Stimulated activated CD8-positive, alpha-beta memory T cell treated with anti-CD3 and anti-CD28 coated beads, Interleukin-15, amount 100 ng/mL, for 4 hours (primary cell): ENCODE data around the gene MEIS2.

ENCODE experiments used
- DNase-seq, 2 donors: peaks; one replicate each; pipeline ENCODE4 v3.0.0-alpha.2; 2020; ENCODE audit warnings: low read depth in 2 of 2

The MEIS2 gene

GRCh38 chr15:36936613-36937012, 163.7 kb downstream of the MEIS2 start:
- DNase-seq: no peak

GRCh38 chr15:36933255-36933990, 166.9 kb downstream of the MEIS2 start:
- no peak for DNase-seq

- DNase-seq: no peak
These were observed 168.3 kb downstream of the MEIS2 start for GRCh38 chr15:36932070-36932469.

- DNase-seq: no peak
These were observed 168.9 kb downstream of the MEIS2 start for GRCh38 chr15:36931434-36931833.

- DNase-seq: no peak
These were observed 173.9 kb downstream of the MEIS2 start for GRCh38 chr15:36926427-36926825.

GRCh38 chr15:36925653-36926426, 174.5 kb downstream of the MEIS2 start:
- DNase-seq: no peak

- no peak for DNase-seq
These were observed 175.3 kb downstream of the MEIS2 start for GRCh38 chr15:36925049-36925448.

GRCh38 chr15:36924034-36924433, 176.3 kb downstream of the MEIS2 start:
- DNase-seq: no peak

GRCh38 chr15:36921484-36922091, 178.8 kb downstream of the MEIS2 start:
- DNase-seq: no peak

- DNase-seq: no peak
These were observed 182.7 kb downstream of the MEIS2 start for GRCh38 chr15:36917411-36918267.

- no peak for DNase-seq
These were observed 185.2 kb downstream of the MEIS2 start for GRCh38 chr15:36914960-36915808.

GRCh38 chr15:36914466-36914865, 185.9 kb downstream of the MEIS2 start:
- DNase-seq: no peak

- no peak for DNase-seq
These were observed 188.0 kb downstream of the MEIS2 start for GRCh38 chr15:36912311-36912712.

- DNase-seq: no peak
These were observed 188.9 kb downstream of the MEIS2 start for GRCh38 chr15:36911322-36911944.

GRCh38 chr15:36908991-36909390, 191.4 kb downstream of the MEIS2 start:
- DNase-seq: no peak

- DNase-seq: no peak
These were observed 193.1 kb downstream of the MEIS2 start for GRCh38 chr15:36907295-36907694.

GRCh38 chr15:36905908-36906307, 194.4 kb downstream of the MEIS2 start:
- no peak for DNase-seq

GRCh38 chr15:36904715-36905114, 195.6 kb downstream of the MEIS2 start:
- DNase-seq: no peak

GRCh38 chr15:36903922-36904556, 196.3 kb downstream of the MEIS2 start:
- no peak for DNase-seq

GRCh38 chr15:36903195-36903594, 197.2 kb downstream of the MEIS2 start:
- no peak for DNase-seq
